GM21576 (cell line): Measurements from ENCODE around the gene DDR1.
"Not testable (repeated sequence)": the region's sequence is repeated elsewhere in the genome, so short reads cannot be mapped to it uniquely, and the experiment has no call there.

ENCODE experiments used
- ATAC-seq: cut with Tn5 transposase; IDR thresholded peaks from one replicate; pipeline ENCODE4 v1.9.1; 2021; ENCODE audit warnings: mild to moderate bottlenecking, moderate library complexity; ENCODE audit not compliant: unreplicated experiment

Gene DDR1

GRCh38 chr6:30891816-30892538 lies 7.7 kb downstream of the DDR1 start:
- no peak for ATAC-seq

DNA sequence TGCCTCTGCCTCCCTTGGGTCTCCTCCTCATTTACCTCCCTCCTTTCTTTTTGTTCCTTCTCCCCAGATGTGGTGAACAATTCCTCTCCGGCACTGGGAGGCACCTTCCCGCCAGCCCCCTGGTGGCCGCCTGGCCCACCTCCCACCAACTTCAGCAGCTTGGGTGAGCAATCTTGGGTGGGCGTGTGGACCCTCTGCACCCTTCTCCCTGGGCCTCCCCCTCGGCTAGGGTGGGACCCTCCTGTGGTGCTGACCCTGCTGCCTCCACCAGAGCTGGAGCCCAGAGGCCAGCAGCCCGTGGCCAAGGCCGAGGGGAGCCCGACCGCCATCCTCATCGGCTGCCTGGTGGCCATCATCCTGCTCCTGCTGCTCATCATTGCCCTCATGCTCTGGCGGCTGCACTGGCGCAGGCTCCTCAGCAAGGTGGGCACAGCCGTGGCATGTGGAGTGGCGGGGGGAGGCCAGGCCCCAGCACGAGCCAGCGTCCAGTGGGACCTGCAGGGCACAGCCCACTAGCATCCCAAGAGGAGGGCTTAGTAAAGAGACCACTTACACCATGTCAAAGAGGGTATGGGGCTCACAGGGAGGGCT lies 8.8 kb downstream of the DDR1 start:
- ATAC-seq: no peak

DNA sequence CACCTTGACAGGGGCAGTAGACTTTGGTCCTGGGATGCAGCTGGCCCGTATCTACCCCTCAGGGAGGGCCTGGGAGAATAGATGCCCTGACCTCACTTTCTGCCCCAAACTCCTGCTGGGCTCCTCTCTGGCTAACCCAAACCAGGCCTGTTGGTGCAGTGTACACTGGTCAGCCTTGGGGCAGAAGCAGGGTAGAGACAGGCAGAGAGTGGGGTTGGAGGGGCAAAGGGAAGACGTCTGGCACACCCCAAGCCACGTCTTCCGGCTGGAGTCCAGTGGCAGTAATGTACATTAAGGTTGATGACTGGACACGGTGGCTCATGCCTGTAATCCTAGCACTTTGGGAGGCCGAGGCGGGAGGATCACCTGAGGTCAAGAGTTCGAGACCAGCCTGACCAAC lies 9.3 kb downstream of the DDR1 start:
- ATAC-seq: no peak

GRCh38 chr6:30894381-30894780 lies 10.1 kb downstream of the DDR1 start:
- ATAC-seq: no peak

DNA sequence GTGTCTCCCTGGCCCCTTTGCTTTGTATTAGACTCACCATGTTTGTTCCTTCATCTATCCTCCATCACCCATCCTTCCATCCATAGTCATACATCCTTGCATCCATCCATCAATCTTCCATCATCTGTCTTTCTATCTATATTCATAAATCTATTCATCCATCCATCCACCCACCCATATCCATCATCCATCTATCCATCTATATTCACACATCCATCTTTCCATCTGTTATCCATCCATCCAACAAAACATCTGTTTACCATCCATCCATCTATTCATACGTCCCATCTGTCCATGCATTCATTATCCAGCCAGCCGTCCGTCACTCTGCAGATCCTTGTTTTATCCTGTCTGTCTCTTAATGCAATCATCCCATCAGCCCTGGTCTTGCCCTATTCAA lies 10.6 kb downstream of the DDR1 start:
- no peak for ATAC-seq

DNA sequence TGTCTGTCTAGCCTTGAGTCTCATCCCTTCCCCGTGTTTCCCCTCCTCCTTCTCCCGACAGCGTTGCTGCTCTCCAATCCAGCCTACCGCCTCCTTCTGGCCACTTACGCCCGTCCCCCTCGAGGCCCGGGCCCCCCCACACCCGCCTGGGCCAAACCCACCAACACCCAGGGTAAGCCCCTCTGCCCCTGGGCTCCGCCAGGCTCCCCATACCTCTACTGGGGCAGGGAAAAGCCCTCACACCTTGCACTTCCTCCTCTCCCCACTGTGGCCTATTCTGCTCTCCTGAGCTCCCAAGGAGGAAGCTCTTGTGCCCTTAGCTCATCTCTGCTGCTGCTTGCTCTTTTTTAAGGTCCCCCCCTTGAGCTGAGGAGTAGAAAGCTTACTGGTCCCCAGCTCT lies 11.0 kb downstream of the DDR1 start:
- no peak for ATAC-seq

DNA sequence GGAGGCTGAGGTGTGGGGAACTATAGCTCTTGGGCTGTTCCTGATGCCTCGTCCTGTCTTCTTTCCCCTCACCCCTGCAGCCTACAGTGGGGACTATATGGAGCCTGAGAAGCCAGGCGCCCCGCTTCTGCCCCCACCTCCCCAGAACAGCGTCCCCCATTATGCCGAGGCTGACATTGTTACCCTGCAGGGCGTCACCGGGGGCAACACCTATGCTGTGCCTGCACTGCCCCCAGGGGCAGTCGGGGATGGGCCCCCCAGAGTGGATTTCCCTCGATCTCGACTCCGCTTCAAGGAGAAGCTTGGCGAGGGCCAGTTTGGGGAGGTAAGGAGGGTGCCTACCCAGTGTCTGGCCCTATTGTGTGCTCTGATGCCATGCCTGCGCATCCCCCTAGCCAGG lies 12.2 kb downstream of the DDR1 start:
- ATAC-seq: no peak

DNA sequence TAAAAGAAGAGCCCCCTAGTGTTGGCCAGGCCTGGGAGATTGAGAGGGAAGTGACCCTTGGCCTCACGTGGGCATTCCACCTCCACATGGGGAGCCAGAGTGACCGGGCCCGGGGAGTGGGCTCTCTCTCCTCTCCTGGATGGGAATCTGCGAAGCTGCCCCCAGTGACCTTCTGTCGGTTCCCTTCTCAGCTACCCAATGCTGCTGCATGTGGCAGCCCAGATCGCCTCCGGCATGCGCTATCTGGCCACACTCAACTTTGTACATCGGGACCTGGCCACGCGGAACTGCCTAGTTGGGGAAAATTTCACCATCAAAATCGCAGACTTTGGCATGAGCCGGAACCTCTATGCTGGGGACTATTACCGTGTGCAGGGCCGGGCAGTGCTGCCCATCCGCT lies 13.6 kb downstream of the DDR1 start:
- ATAC-seq: no peak

- ATAC-seq: no peak
Measured at GRCh38 chr6:30898750-30899360, 14.5 kb downstream of the DDR1 start.

DNA sequence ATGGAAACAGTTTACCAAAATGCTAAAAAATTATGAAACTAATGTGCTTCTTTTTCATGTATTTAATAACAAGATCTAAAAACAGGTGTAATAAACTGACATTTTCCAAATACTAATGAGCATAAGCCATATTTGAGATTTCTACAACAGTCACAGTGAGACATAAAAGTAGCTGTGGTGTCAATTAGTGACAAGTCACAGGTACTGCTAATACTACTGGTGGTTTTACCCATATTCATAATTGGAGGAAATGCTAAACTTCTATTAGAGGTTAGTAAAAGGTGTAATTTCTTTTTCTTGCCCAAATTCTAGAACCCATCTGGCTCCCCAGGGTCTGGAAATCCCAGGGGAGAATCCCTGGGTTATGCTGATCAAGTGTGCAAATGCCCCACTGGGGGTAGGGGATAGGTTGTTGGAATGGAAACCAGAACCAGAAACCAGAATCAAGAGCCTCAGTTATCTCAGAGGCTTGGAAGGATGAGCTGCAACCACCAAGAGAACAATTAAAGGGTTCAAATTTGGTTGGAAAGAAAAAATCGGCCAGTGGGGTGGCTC lies 16.6 kb downstream of the DDR1 start:
- no peak for ATAC-seq

DNA sequence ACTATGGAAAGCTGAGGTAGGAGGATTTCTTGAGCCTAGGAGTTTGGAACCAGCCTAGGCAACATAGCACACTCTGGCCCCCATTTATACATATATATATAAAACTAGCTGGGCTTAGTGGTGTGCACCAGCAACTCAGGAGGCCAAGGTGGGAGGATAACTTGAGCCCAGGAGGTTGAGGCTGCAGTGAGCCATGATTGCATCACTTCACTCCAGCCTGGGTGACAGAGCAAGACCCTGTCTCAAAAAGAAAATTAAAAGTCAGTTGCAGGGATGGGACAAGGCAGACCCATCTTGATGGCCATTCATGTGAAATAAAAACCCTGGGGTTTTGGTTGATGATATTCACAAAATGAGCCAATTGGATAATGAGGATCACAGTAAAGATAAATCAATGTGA lies 17.1 kb downstream of the DDR1 start:
- ATAC-seq: no peak

DNA sequence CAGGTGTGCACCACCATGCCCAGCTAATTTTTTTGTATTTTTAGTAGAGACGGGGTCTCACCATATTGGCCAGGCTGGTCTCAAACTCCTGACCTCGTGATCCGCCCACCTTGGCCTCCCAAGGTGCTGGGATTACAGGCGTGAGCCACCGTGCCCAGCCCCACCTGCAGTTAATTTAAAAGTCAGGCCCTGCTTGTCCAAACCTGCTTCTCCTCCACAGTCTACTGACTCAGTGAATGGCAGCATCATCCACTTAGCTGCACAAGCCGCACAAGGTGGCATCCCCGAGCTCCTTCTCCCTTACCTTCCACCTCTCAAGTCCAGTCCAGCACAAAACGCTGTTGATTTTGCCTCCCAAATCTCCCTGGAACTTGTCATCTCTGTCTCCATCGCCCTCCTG lies 17.9 kb downstream of the DDR1 start:
- ATAC-seq: not testable (repeated sequence)

GRCh38 chr6:30902709-30903108 lies 18.4 kb downstream of the DDR1 start:
- ATAC-seq: no peak

DNA sequence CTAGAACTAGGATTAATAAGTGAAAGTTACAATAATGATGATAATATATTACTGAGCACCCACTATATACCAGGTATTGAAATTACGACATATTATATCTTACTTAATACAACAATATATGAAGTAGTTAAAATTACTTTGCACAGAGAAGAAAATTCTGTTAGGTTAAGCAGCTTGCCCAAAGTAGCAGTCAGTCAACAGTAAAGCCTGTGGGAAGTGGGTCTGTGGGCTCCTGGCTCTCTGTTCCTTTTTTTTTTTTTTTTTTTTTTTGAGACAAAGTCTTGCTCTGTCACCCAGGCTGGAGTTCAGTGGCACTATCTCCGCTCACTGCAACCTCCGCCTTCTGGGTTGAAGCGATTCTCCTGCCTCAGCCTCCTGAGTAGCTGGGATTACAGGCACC lies 18.9 kb downstream of the DDR1 start:
- no peak for ATAC-seq

- ATAC-seq: not testable (repeated sequence)
Measured at GRCh38 chr6:30907290-30907757, 23.0 kb downstream of the DDR1 start.

DNA sequence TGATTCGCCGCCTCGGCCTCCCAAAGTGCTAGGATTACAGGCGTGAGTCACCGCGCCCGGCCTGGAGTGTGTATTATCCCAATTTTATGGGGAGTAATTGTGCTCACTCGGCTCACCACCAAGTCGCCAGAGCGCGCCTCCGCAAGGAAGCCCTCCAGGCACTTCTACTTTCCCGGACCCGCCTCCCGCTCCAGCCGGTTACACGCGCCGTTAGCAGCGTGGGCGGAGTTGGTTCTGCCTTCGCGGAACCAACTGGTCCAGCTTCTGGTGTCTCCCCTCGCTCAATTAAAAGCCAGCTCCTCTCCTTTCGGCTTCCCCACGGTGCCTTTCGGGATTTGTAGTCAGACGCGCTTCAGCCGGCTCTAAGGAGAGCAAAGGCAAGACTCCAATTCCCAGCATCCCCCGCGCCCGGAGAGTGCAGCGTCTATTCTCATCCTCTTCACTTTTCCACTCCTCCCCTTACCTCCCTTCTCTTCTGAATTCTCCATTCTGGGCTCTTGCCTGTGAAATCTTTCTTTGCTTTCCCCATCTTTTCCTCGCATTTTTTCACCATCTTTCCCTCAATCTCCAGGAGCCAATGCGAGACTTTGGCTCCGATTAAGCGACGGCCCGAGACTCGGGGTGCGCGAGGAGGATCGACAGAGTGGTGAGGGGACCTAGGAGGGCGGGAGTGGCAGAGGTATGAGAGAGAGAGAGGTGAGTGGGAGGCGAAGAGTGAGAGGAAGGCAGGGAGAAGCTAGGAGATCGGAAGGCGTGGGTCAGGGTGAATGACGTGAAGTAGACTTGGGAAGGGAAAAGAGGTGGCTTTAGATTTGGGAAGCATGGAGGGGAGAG lies 23.7 kb downstream of the DDR1 start, which contains the start of gene GTF2H4:
Gene GTF2H4, plus strand, starts transcription at position 450 of the 834 bp plus-strand sequence.
- peak; percentile 92 for ATAC-seq

DNA sequence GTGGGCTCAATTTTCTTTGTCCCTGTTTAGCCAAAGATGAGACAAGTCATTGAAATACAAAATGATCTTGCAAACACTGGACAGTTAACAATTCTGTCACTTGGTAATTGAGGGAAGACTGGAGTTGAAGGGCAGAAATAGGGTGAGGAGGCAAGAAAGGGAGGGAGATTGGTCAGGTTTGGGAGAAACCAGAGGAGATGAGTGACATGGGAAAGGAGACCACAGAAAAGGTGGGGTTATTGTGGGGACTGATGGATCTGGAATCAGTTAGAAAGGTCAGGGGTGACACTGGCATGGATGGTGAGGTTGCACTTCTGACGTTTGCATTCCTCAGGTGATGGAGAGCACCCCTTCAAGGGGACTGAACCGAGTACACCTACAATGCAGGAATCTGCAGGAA lies 24.4 kb downstream of the DDR1 start:
- ATAC-seq: no peak

DNA sequence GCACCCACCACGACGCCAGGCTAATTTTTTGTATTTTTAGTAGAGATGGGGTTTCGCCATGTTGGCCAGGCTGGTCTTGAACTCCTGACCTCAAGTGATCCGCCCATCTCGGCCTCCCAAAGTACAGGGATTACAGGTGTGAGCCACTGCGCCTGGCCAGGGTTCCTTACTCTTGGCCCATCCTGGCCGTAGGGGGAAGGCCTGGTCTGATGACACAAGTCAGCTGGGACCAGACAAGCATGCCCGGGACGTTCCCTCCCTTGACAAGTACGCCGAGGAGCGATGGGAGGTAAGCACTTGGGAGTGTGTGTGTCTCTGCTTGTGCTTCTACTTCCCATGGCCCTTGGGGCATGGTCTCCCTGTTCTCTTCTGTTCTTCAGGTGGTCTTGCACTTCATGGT lies 26.2 kb downstream of the DDR1 start:
- not testable (repeated sequence) for ATAC-seq

GRCh38 chr6:30912746-30913520 lies 28.6 kb downstream of the DDR1 start:
- ATAC-seq: no peak

GRCh38 chr6:30913721-30914075 lies 29.4 kb downstream of the DDR1 start:
- ATAC-seq: no peak
